Hepatocyte (in vitro differentiated cells): ENCODE results near the gene ETV6.

Experiments used
- CTCF ChIP-seq: fragments of 200-600 bp; sonication (generic); IDR thresholded peaks from 2 replicates; pipeline ENCODE4 v1.5.1; 2016; ENCODE audit warnings: antibody characterized with exemption, mild to moderate bottlenecking; ENCODE audit not compliant: poor library complexity
- EZH2 ChIP-seq: fragments of 200-600 bp; sonication (generic); IDR thresholded peaks from 2 replicates; pipeline ENCODE4 v1.6.1; 2016; ENCODE audit warnings: antibody characterized with exemption, mild to moderate bottlenecking, borderline replicate concordance
- EZH2phosphoT487 ChIP-seq: fragments of 200-600 bp; sonication (generic); IDR thresholded peaks from one replicate; pipeline ENCODE4 v1.6.1; 2018; ENCODE audit warnings: antibody characterized with exemption, mild to moderate bottlenecking, low read depth, moderate library complexity; ENCODE audit not compliant: unreplicated experiment, severe bottlenecking

GRCh38 chr12:11669348-11669747 lies 19.9 kb downstream of the ETV6 start:
- TF ChIP-seq CTCF, result no peak
- no peak for TF ChIP-seq EZH2
- no peak for TF ChIP-seq EZH2phosphoT487
